ENCODE data around the gene P3H2.

GRCh38 chr3:190132371-190132770, 11.7 kb upstream of the P3H2 start:
- TF ChIP-seq CTCF (IDR thresholded peaks at IDR 0.05) (no peak), POLR2A (IDR thresholded peaks at IDR 0.05) (no peak)
